Neuronal stem cell (in vitro differentiated cells): ENCODE results near the gene CCL7.

Source experiments
- DNase-seq: peaks from one replicate; pipeline ENCODE4 v3.0.0-alpha.2; 2013; ENCODE audit warnings: low spot score
- H2AFZ ChIP-seq: one replicate; pipeline ENCODE4 v1.6.1; 2013; ENCODE audit warnings: mild to moderate bottlenecking, low read length, inconsistent platforms
- H2AK5ac ChIP-seq: 2 replicates; pipeline ENCODE4 v1.6.1; 2013; ENCODE audit warnings: low read depth, mild to moderate bottlenecking, inconsistent platforms, low read length, moderate library complexity, mixed read lengths
- H2BK120ac ChIP-seq: 2 replicates; pipeline ENCODE4 v1.6.1; 2013; ENCODE audit warnings: low read depth, mild to moderate bottlenecking, inconsistent platforms, low read length, moderate library complexity, mixed read lengths
- H2BK12ac ChIP-seq: one replicate; pipeline ENCODE4 v1.6.1; 2013; ENCODE audit warnings: low read length, inconsistent platforms
- H2BK15ac ChIP-seq: 2 replicates; pipeline ENCODE4 v1.6.1; 2013; ENCODE audit warnings: mild to moderate bottlenecking, low read length, inconsistent platforms, mixed read lengths
- H2BK5ac ChIP-seq: one replicate; pipeline ENCODE4 v1.6.1; 2013; ENCODE audit warnings: inconsistent platforms, mild to moderate bottlenecking, low read length, moderate library complexity
- H3K14ac ChIP-seq: one replicate; pipeline ENCODE4 v1.6.1; 2013; ENCODE audit warnings: low read length, inconsistent platforms
- H3K18ac ChIP-seq: 2 replicates; pipeline ENCODE4 v1.6.1; 2013; ENCODE audit warnings: low read length, inconsistent platforms
- H3K23ac ChIP-seq: 2 replicates; pipeline ENCODE4 v1.6.1; 2013; ENCODE audit warnings: low read depth, mild to moderate bottlenecking, mixed read lengths, low read length, inconsistent platforms; ENCODE audit not compliant: poor library complexity
- H3K27ac ChIP-seq: replicated peaks from 3 replicates; pipeline ENCODE4 v1.5.1; 2013; ENCODE audit warnings: low read length, inconsistent platforms
- H3K27me3 ChIP-seq, 3 experiments: 2 replicates each; pipeline ENCODE4 v1.6.1; 2013; ENCODE audit warnings: low read length in 3 of 3, mild to moderate bottlenecking in 2 of 3, inconsistent platforms in 1 of 3, low read depth in 1 of 3, mixed read lengths in 1 of 3, moderate library complexity in 1 of 3; ENCODE audit not compliant: control insufficient read depth in 3 of 3, insufficient read depth in 3 of 3
- H3K36me3 ChIP-seq, 2 donors: replicated peaks in 1 of 2; 2 replicates each; pipeline ENCODE4 v1.6.1; 2013; ENCODE audit warnings: low read length in 2 of 2; ENCODE audit not compliant: control insufficient read depth in 2 of 2, insufficient read depth in 2 of 2
- H3K4ac ChIP-seq: 2 replicates; pipeline ENCODE4 v1.6.1; 2013; ENCODE audit warnings: inconsistent platforms, mild to moderate bottlenecking, low read length, moderate library complexity
- H3K4me1 ChIP-seq, 2 donors: 1 replicate in 1 of 2; 2 replicates in 1 of 2; pipeline ENCODE4 v1.6.1; 2013; ENCODE audit warnings: low read length in 2 of 2, low read depth in 1 of 2; ENCODE audit not compliant: control insufficient read depth in 2 of 2, insufficient read depth in 1 of 2
- H3K4me2 ChIP-seq: one replicate; pipeline ENCODE4 v1.6.1; 2013; ENCODE audit warnings: mild to moderate bottlenecking, low read length, inconsistent platforms; ENCODE audit not compliant: insufficient read depth, poor library complexity, severe bottlenecking
- H3K4me3 ChIP-seq, 2 donors: 2 replicates each; pipeline ENCODE4 v1.5.1; 2013; ENCODE audit warnings: low read length in 2 of 2, mild to moderate bottlenecking in 2 of 2, inconsistent platforms in 1 of 2, moderate library complexity in 1 of 2
- H3K79me1 ChIP-seq: one replicate; pipeline ENCODE4 v1.6.1; 2013; ENCODE audit warnings: low read depth, mild to moderate bottlenecking, inconsistent platforms, low read length, moderate library complexity
- H3K9ac ChIP-seq: one replicate; pipeline ENCODE4 v1.6.1; 2013; ENCODE audit warnings: mild to moderate bottlenecking, low read depth, low read length, inconsistent platforms; ENCODE audit not compliant: poor library complexity
- H3K9me3 ChIP-seq, 2 donors: replicated peaks in 1 of 2; 2 replicates each; pipeline versions ENCODE3 to v1.6.1; 2013; ENCODE audit warnings: low read length in 2 of 2, mild to moderate bottlenecking in 2 of 2, inconsistent platforms in 1 of 2, low read depth in 1 of 2, mixed read lengths in 1 of 2, moderate library complexity in 1 of 2; ENCODE audit not compliant: control insufficient read depth in 2 of 2, insufficient read depth in 1 of 2
- H4K8ac ChIP-seq: one replicate; pipeline ENCODE4 v1.6.1; 2013; ENCODE audit warnings: low read depth, mild to moderate bottlenecking, inconsistent platforms, low read length, moderate library complexity
- H4K91ac ChIP-seq: one replicate; pipeline ENCODE4 v1.6.1; 2013; ENCODE audit warnings: low read length, low read depth, mild to moderate bottlenecking, inconsistent platforms; ENCODE audit not compliant: poor library complexity
- WGBS, 2 donors: extraction: QIAGEN DNeasy Blood & Tissue Kit; methylation state at CpG; one replicate each; pipeline ENCODE4 v1.1.7; 2013; ENCODE audit warnings: missing lambda C conversion rate in 2 of 2, mixed read lengths in 1 of 2; ENCODE audit not compliant: insufficient read length in 2 of 2, insufficient replicate concordance in 1 of 2; ENCODE audit errors: extremely low coverage in 2 of 2; 5-methylcytosine and 5-hydroxymethylcytosine counted together

The CCL7 gene

DNA sequence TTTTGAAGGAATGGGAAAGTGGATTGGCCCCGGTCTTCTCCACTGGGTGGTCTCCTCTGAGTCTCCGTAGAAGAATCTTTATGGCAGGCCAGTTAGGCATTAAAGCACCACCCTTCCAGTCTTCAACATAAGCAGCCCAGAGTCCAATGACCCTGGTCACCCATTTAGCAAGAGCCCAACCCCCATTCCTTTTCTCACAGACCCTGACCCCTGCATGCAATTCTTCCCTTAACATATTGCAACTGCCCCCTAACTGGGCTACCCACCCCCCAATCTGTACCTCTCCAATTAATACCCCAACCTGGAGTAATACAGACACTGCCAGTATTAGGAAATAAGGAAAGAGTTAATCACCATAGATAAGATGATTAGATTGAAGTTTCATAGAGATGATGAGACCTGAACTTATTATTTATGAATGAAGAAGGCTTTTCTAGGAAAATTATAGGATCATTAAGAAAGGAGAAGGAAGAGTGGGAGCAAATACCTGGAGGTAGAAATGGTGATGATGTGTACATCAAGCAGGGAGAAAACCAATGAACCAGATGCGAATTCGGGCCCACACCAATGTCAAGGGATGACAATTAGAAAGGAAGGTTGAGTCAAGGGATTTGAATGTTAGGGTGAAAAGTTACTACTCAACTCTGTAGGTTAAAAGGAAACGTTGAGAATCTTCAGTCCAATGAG lies 12.6 kb upstream of the CCL7 start:
- Histone ChIP-seq H3K9ac (no peak overlapping the region), H2BK15ac (no peak overlapping the region), H3K14ac (no peak overlapping the region), H2AFZ (no peak overlapping the region), H4K8ac (no peak overlapping the region), H3K4me1 (peaks cover 0 to 15% of the 10 kb centered on the region in 2 donors), H3K23ac (no peak overlapping the region), H3K4me3 (no peak overlapping the region), H2BK5ac (no peak overlapping the region), H2BK120ac (no peak overlapping the region), H3K27me3 (no peaks in the 10 kb centered on the region), H3K36me3 (no peaks in the 10 kb centered on the region), H3K79me1 (no peaks in the 10 kb centered on the region), H3K4me2 (no peak overlapping the region), H3K9me3 (no peaks in the 10 kb centered on the region), H3K18ac (no peak overlapping the region), H3K4ac (no peak overlapping the region), H2AK5ac (no peak overlapping the region), H3K27ac (no peak overlapping the region), H2BK12ac (no peak overlapping the region), H4K91ac (no peak overlapping the region)
- no CpG with 5 or more reads among the region's 5 CpGs for WGBS, 2 donors
- no peak for DNase-seq

- Histone ChIP-seq H4K91ac (no peak overlapping the region), H2AFZ (no peak overlapping the region), H3K9ac (no peak overlapping the region), H2BK15ac (no peak overlapping the region), H3K4me1 (peaks cover 0 to 15% of the 10 kb centered on the region in 2 donors), H3K4ac (no peak overlapping the region), H3K27ac (no peak overlapping the region), H2BK12ac (no peak overlapping the region), H2AK5ac (no peak overlapping the region), H3K23ac (no peak overlapping the region), H3K36me3 (no peaks in the 10 kb centered on the region), H2BK120ac (no peak overlapping the region), H4K8ac (no peak overlapping the region), H3K9me3 (no peaks in the 10 kb centered on the region), H3K79me1 (no peaks in the 10 kb centered on the region), H3K14ac (no peak overlapping the region), H3K4me2 (no peak overlapping the region), H2BK5ac (no peak overlapping the region), H3K18ac (no peak overlapping the region), H3K4me3 (no peak overlapping the region), H3K27me3 (no peaks in the 10 kb centered on the region)
- no CpG with 5 or more reads among the region's 1 CpG for WGBS, 2 donors
- no peak for DNase-seq
These were observed 12.1 kb upstream of the CCL7 start for GRCh38 chr17:34257986-34258326.

DNA sequence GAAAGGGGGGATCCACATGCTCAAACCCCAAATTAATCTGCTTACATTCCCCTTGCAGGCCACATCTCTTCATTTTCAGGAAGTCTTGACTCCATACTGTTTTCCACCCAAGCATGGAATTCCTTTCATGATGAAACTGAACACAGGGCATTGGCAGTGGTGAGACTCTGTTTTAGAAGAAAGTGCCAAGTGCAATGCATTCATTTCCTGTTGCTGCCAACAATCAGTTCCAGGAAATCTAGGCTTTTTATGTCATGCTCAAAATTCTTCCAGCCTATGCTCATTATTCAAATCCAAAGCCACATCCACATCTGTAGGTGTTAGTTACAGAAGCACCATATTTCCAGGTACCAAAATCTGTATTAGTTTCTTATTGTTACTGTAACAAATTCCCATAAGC lies 10.9 kb upstream of the CCL7 start:
- no peak overlapping the region for H4K91ac ChIP-seq
- no peak overlapping the region for H2BK15ac ChIP-seq
- H3K4ac ChIP-seq: no peak overlapping the region
- no peak overlapping the region for H2AFZ ChIP-seq
- H2BK5ac ChIP-seq: no peak overlapping the region
- no peak overlapping the region for H3K23ac ChIP-seq
- no peak for DNase-seq
- H2BK120ac ChIP-seq: no peak overlapping the region
- no peaks in the 10 kb centered on the region for H3K27me3 ChIP-seq
- no peak overlapping the region for H3K9ac ChIP-seq
- no peak overlapping the region for H3K27ac ChIP-seq
- H2AK5ac ChIP-seq: no peak overlapping the region
- H3K36me3 ChIP-seq: no peaks in the 10 kb centered on the region
- H3K4me2 ChIP-seq: no peak overlapping the region
- no peak overlapping the region for H3K18ac ChIP-seq
- H4K8ac ChIP-seq: no peak overlapping the region
- peaks cover 0 to 15% of the 10 kb centered on the region in 2 donors for H3K4me1 ChIP-seq
- no peak overlapping the region for H2BK12ac ChIP-seq
- no peak overlapping the region for H3K4me3 ChIP-seq
- no peak overlapping the region for H3K14ac ChIP-seq
- no peaks in the 10 kb centered on the region for H3K9me3 ChIP-seq
- H3K79me1 ChIP-seq: no peaks in the 10 kb centered on the region

GRCh38 chr17:34260861-34261260 lies 9.2 kb upstream of the CCL7 start:
- H3K4ac ChIP-seq: no peak overlapping the region
- H3K14ac ChIP-seq: no peak overlapping the region
- no peaks in the 10 kb centered on the region for H3K79me1 ChIP-seq
- H2BK120ac ChIP-seq: no peak overlapping the region
- no peak overlapping the region for H2BK15ac ChIP-seq
- peaks cover 0 to 5% of the 10 kb centered on the region in 2 donors for H3K4me1 ChIP-seq
- no peaks in the 10 kb centered on the region for H3K36me3 ChIP-seq
- no peak overlapping the region for H2AFZ ChIP-seq
- H2BK12ac ChIP-seq: no peak overlapping the region
- no peak overlapping the region for H3K18ac ChIP-seq
- no peak overlapping the region for H3K27ac ChIP-seq
- H3K4me3 ChIP-seq: no peak overlapping the region
- no peak overlapping the region for H3K4me2 ChIP-seq
- H3K23ac ChIP-seq: no peak overlapping the region
- no peaks in the 10 kb centered on the region for H3K9me3 ChIP-seq
- H4K8ac ChIP-seq: no peak overlapping the region
- no peak for DNase-seq
- H3K27me3 ChIP-seq: no peaks in the 10 kb centered on the region
- no peak overlapping the region for H3K9ac ChIP-seq
- H4K91ac ChIP-seq: no peak overlapping the region
- no CpG with 5 or more reads among the region's 4 CpGs for WGBS, 2 donors
- no peak overlapping the region for H2AK5ac ChIP-seq
- H2BK5ac ChIP-seq: no peak overlapping the region
